ENCODE measurements around the gene DPYD. TPM values are rescaled to one million over a fixed set of nuclear protein-coding genes. Genes with fewer than 3 reads are reported as not detected.

Gene DPYD
- total RNA-seq, 1 experiment from 2014 or later, result 0.46 TPM

DNA sequence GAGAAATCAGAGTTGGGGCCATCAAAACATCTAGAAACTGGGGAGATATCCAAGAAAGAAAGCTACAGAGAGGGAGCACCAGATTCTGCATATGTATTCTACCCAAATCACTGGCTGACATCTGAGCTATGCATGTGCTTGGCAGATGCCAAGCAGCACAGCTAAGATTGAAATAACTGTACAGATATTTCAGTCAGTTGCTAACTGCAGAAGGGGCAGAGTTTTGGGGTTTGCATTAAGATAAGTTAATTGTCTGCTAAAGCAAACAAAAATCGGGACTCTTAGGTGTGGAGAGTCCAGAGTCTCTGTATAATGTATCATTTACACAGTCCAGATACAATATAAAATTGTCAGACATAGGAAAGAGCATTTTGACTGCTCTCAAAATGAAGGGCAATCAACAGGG lies 762.1 kb downstream of the DPYD start (continued):
- TF ChIP-seq, protein P1, sequence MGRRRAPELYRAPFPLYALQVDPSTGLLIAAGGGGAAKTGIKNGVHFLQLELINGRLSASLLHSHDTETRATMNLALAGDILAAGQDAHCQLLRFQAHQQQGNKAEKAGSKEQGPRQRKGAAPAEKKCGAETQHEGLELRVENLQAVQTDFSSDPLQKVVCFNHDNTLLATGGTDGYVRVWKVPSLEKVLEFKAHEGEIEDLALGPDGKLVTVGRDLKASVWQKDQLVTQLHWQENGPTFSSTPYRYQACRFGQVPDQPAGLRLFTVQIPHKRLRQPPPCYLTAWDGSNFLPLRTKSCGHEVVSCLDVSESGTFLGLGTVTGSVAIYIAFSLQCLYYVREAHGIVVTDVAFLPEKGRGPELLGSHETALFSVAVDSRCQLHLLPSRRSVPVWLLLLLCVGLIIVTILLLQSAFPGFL (CRISPR knock-in tag; IDR thresholded peaks at IDR 0.05; ENCODE audit: borderline replicate concordance), result no peak
- no peak for TF ChIP-seq TEAD4 (CRISPR knock-in tag; IDR thresholded peaks at IDR 0.05)
- TF ChIP-seq, protein P2, sequence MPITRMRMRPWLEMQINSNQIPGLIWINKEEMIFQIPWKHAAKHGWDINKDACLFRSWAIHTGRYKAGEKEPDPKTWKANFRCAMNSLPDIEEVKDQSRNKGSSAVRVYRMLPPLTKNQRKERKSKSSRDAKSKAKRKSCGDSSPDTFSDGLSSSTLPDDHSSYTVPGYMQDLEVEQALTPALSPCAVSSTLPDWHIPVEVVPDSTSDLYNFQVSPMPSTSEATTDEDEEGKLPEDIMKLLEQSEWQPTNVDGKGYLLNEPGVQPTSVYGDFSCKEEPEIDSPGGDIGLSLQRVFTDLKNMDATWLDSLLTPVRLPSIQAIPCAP (CRISPR knock-in tag; IDR thresholded peaks at IDR 0.05), result no peak
- TF ChIP-seq CREM (CRISPR knock-in tag; IDR thresholded peaks at IDR 0.05), result no peak
- TF ChIP-seq SP1 (CRISPR knock-in tag; conservative IDR thresholded peaks at IDR 0.05), result no peak
- TF ChIP-seq, protein P3, sequence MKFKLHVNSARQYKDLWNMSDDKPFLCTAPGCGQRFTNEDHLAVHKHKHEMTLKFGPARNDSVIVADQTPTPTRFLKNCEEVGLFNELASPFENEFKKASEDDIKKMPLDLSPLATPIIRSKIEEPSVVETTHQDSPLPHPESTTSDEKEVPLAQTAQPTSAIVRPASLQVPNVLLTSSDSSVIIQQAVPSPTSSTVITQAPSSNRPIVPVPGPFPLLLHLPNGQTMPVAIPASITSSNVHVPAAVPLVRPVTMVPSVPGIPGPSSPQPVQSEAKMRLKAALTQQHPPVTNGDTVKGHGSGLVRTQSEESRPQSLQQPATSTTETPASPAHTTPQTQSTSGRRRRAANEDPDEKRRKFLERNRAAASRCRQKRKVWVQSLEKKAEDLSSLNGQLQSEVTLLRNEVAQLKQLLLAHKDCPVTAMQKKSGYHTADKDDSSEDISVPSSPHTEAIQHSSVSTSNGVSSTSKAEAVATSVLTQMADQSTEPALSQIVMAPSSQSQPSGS (CRISPR knock-in tag; IDR thresholded peaks at IDR 0.05; ENCODE audit: borderline replicate concordance, low read depth), result no peak
- TF ChIP-seq, protein P4, sequence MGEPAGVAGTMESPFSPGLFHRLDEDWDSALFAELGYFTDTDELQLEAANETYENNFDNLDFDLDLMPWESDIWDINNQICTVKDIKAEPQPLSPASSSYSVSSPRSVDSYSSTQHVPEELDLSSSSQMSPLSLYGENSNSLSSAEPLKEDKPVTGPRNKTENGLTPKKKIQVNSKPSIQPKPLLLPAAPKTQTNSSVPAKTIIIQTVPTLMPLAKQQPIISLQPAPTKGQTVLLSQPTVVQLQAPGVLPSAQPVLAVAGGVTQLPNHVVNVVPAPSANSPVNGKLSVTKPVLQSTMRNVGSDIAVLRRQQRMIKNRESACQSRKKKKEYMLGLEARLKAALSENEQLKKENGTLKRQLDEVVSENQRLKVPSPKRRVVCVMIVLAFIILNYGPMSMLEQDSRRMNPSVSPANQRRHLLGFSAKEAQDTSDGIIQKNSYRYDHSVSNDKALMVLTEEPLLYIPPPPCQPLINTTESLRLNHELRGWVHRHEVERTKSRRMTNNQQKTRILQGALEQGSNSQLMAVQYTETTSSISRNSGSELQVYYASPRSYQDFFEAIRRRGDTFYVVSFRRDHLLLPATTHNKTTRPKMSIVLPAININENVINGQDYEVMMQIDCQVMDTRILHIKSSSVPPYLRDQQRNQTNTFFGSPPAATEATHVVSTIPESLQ (CRISPR knock-in tag; IDR thresholded peaks at IDR 0.05), result no peak
- no peak for TF ChIP-seq CREB1 (CRISPR knock-in tag; IDR thresholded peaks at IDR 0.05)

DNA sequence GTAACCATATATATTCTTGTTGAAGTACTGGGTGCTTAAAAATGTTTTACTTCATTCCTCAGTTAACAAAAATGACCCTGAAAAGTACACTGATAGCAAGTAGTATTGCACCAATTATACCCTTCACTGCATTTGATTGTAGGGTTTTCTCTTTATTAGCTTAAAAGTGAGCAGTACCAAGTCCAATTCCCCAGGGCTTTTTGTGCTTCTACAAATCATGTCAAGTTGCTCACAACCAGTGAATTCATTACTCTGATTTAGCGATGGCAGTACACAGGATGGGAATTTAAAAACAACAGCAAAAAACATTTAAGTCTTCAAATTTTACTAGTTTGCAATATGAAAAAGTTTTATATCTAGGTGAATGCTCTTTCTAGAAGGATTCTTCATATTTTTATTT lies 762.8 kb downstream of the DPYD start:
- H3K4me1 Mint-ChIP-seq, result no peaks in the 10 kb centered on the region
- H3K9me3 Mint-ChIP-seq, result peaks cover 13% of the 10 kb centered on the region
- ATAC-seq (no peak), DNase-seq (ENCODE audit: low spot score) (no peak)
- POLR2A ChIA-PET, result no interaction called here
- H3K27ac Mint-ChIP-seq, result no peak overlapping the region
- TF ChIP-seq, protein P5, sequence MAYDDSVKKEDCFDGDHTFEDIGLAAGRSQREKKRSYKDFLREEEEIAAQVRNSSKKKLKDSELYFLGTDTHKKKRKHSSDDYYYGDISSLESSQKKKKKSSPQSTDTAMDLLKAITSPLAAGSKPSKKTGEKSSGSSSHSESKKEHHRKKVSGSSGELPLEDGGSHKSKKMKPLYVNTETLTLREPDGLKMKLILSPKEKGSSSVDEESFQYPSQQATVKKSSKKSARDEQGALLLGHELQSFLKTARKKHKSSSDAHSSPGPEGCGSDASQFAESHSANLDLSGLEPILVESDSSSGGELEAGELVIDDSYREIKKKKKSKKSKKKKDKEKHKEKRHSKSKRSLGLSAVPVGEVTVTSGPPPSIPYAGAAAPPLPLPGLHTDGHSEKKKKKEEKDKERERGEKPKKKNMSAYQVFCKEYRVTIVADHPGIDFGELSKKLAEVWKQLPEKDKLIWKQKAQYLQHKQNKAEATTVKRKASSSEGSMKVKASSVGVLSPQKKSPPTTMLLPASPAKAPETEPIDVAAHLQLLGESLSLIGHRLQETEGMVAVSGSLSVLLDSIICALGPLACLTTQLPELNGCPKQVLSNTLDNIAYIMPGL (CRISPR knock-in tag; IDR thresholded peaks at IDR 0.05), result no peak
- TF ChIP-seq, protein P6, sequence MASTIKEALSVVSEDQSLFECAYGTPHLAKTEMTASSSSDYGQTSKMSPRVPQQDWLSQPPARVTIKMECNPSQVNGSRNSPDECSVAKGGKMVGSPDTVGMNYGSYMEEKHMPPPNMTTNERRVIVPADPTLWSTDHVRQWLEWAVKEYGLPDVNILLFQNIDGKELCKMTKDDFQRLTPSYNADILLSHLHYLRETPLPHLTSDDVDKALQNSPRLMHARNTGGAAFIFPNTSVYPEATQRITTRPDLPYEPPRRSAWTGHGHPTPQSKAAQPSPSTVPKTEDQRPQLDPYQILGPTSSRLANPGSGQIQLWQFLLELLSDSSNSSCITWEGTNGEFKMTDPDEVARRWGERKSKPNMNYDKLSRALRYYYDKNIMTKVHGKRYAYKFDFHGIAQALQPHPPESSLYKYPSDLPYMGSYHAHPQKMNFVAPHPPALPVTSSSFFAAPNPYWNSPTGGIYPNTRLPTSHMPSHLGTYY (CRISPR knock-in tag; IDR thresholded peaks at IDR 0.05), result no peak
- TF ChIP-seq ETV6 (CRISPR knock-in tag; IDR thresholded peaks at IDR 0.05), result no peak
- no peak for TF ChIP-seq ZNF219 (CRISPR knock-in tag; IDR thresholded peaks at IDR 0.05; ENCODE audit: borderline replicate concordance)
- no peaks in the 10 kb centered on the region for H3K27me3 Mint-ChIP-seq (ENCODE audit: low read depth)
- CTCF ChIA-PET, result no interaction called here
- H3K36me3 Mint-ChIP-seq, result no peaks in the 10 kb centered on the region
- no peak overlapping the region for H3K4me3 Mint-ChIP-seq

DNA sequence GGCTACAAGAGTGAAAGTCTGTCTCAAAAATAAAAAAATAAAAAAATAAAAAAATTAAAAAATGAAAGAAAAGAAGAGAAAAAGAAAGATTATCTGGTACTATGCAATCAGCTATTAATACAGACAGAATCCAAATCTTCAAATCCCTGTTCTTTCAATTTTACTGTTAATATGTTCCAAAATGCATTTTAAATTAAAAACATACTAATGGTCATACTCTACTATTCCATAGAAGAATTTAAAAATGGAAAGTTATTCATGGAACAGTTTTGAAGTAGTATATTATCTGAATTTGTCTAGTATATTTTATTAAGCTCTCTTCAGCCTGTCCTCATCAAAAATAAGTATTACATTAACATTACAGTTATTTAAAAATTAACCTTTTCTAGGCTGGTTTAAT lies 769.2 kb downstream of the DPYD start:
- peaks cover 13% of the 10 kb centered on the region for H3K9me3 Mint-ChIP-seq
- no peaks in the 10 kb centered on the region for H3K27me3 Mint-ChIP-seq (ENCODE audit: low read depth)
- CTCF ChIA-PET, result no interaction called here
- POLR2A ChIA-PET, result no interaction called here
- TF ChIP-seq, protein P7, sequence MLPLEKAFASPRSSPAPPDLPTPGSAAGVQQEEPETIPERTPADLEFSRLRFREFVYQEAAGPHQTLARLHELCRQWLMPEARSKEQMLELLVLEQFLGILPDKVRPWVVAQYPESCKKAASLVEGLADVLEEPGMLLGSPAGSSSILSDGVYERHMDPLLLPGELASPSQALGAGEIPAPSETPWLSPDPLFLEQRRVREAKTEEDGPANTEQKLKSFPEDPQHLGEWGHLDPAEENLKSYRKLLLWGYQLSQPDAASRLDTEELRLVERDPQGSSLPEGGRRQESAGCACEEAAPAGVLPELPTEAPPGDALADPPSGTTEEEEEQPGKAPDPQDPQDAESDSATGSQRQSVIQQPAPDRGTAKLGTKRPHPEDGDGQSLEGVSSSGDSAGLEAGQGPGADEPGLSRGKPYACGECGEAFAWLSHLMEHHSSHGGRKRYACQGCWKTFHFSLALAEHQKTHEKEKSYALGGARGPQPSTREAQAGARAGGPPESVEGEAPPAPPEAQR (CRISPR knock-in tag; IDR thresholded peaks at IDR 0.05), result no peak
- no peak for TF ChIP-seq EMX1 (CRISPR knock-in tag; IDR thresholded peaks at IDR 0.05)
- TF ChIP-seq, protein P1 (CRISPR knock-in tag; IDR thresholded peaks at IDR 0.05; ENCODE audit: borderline replicate concordance), result no peak
- TF ChIP-seq, protein P8, sequence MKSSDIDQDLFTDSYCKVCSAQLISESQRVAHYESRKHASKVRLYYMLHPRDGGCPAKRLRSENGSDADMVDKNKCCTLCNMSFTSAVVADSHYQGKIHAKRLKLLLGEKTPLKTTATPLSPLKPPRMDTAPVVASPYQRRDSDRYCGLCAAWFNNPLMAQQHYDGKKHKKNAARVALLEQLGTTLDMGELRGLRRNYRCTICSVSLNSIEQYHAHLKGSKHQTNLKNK (CRISPR knock-in tag; IDR thresholded peaks at IDR 0.05), result no peak
- TF ChIP-seq, protein P3 (CRISPR knock-in tag; IDR thresholded peaks at IDR 0.05; ENCODE audit: borderline replicate concordance, low read depth), result no peak
- H3K4me1 Mint-ChIP-seq, result no peaks in the 10 kb centered on the region
- no peak overlapping the region for H3K27ac Mint-ChIP-seq
- ATAC-seq (no peak), DNase-seq (ENCODE audit: low spot score) (no peak)
- H3K4me3 Mint-ChIP-seq, result no peak overlapping the region
- H3K36me3 Mint-ChIP-seq, result no peaks in the 10 kb centered on the region

Measured in WTC11 (cell line).